GM12878 (cell line): ENCODE data around the gene TMEM94. TPM values are rescaled to one million over a fixed set of nuclear protein-coding genes. Genes with fewer than 3 reads are reported as not detected.

Source experiments
- ATAC-seq: fragments of 200-7000 bp; cut with Tn5 transposase; 3 replicates; pipeline ENCODE4 v1.9.1; 2020; ENCODE audit warnings: mild to moderate bottlenecking, moderate library complexity
- BruUV-seq: library from RNA; stranded (reverse); fragments of 400-500 nt; replicated peaks from 2 replicates; lab custom pipeline; 2021; lab: Mats Ljungman, UMichigan
- CTCF ChIA-PET: fragments of 300-600 bp; sonication (Branson Sonifier 250); formaldehyde crosslinking; extraction: SDS; loops from one replicate; lab custom pipeline; 2021; ENCODE audit warnings: inconsistent platforms; lab: Yijun Ruan, JAX
- POLR2A ChIA-PET: fragments of 350-600 bp; formaldehyde crosslinking; extraction: SDS; loops from one replicate; lab custom pipeline; 2021; ENCODE audit warnings: inconsistent platforms; lab: Charles Lee
- RAD21 ChIA-PET: fragments of 300-600 bp; sonication (Branson Sonifier 250); formaldehyde crosslinking; loops from one replicate; lab custom pipeline; 2023; ENCODE audit warnings: antibody characterized with exemption; ENCODE audit not compliant: unreplicated experiment; lab: Charles Lee
- SMC1A ChIA-PET: fragments of 300-600 bp; sonication (Branson Sonifier 250); formaldehyde crosslinking; loops from one replicate; lab custom pipeline; 2023; ENCODE audit not compliant: unreplicated experiment, uncharacterized antibody; lab: Charles Lee
- DNase-seq: peaks from one replicate; pipeline ENCODE4 v3.0.0-alpha.2; 2011; ENCODE audit warnings: low read depth, low spot score
- FAIRE-seq: peaks from 3 replicates; lab custom pipeline; 2011; peaks lifted over from hg19 to GRCh38; lab: Jason Lieb, UNC
- H2AFZ ChIP-seq: 2 replicates; pipeline ENCODE4 v1.6.0; 2011; ENCODE audit warnings: low read depth, low read length, control low read depth; ENCODE audit not compliant: control insufficient read depth
- H3K27ac ChIP-seq: 2 replicates; pipeline ENCODE4 v1.5.1; 2011; ENCODE audit warnings: control low read depth; ENCODE audit not compliant: control insufficient read depth, insufficient read depth
- H3K27me3 ChIP-seq, 2 experiments: replicated peaks in 1 of 2; 2 replicates each; pipeline versions ENCODE4 v1.6.0 to v1.6.1; 2011; ENCODE audit warnings: low read length in 1 of 2; ENCODE audit not compliant: control insufficient read depth in 2 of 2, insufficient read depth in 2 of 2
- H3K36me3 ChIP-seq, 2 experiments: 2 replicates each; pipeline ENCODE4 v1.5.1; 2011; ENCODE audit warnings: low read length in 1 of 2; ENCODE audit not compliant: control insufficient read depth in 2 of 2, insufficient read depth in 2 of 2
- H3K4me1 ChIP-seq: 2 replicates; pipeline ENCODE4 v1.6.1; 2011; ENCODE audit warnings: mild to moderate bottlenecking, low read length, moderate library complexity, mixed read lengths; ENCODE audit not compliant: control insufficient read depth, insufficient read depth
- H3K4me2 ChIP-seq: 2 replicates; pipeline ENCODE4 v1.6.0; 2011; ENCODE audit warnings: control low read depth; ENCODE audit not compliant: control insufficient read depth, insufficient read depth
- H3K4me3 ChIP-seq: fragments of 200-600 bp; sonication (generic); 2 replicates; pipeline ENCODE4 v1.5.1; 2016
- H3K79me2 ChIP-seq: 2 replicates; pipeline ENCODE4 v1.6.0; 2011; ENCODE audit warnings: low read length; ENCODE audit not compliant: control insufficient read depth, insufficient read depth
- H3K9ac ChIP-seq: 2 replicates; pipeline ENCODE4 v1.8.0; 2011; ENCODE audit warnings: low read length, control low read depth, mixed read lengths; ENCODE audit not compliant: control insufficient read depth, insufficient read depth
- H3K9me3 ChIP-seq: replicated peaks from 3 replicates; pipeline ENCODE4 v1.5.1; 2011; ENCODE audit warnings: mild to moderate bottlenecking, low read length; ENCODE audit not compliant: control insufficient read depth, insufficient read depth
- H4K20me1 ChIP-seq: 2 replicates; pipeline ENCODE4 v1.6.0; 2011; ENCODE audit not compliant: control insufficient read depth, insufficient read depth
- BRCA1 ChIP-seq: IDR thresholded peaks from 2 replicates; pipeline ENCODE4 v1.6.1; 2011; ENCODE audit warnings: low read depth, low read length, improper control_type of control experiment
- CBFB ChIP-seq: IDR thresholded peaks from 2 replicates; pipeline ENCODE4 v1.6.1; 2016; ENCODE audit warnings: antibody characterized with exemption, low read depth
- CBX5 ChIP-seq: sonication (generic); IDR thresholded peaks from 2 replicates; pipeline ENCODE4 v1.6.1; 2016; ENCODE audit warnings: low read depth, moderate library complexity, mild to moderate bottlenecking, inconsistent platforms
- CREM ChIP-seq: IDR thresholded peaks from 2 replicates; pipeline ENCODE4 v1.6.1; 2014; ENCODE audit warnings: antibody characterized with exemption, low read depth
- FOS ChIP-seq: IDR thresholded peaks from 3 replicates; pipeline ENCODE4 v1.6.1; 2011; ENCODE audit warnings: borderline replicate concordance; ENCODE audit not compliant: insufficient read length; ENCODE audit errors: extremely low read depth
- GATAD2B ChIP-seq: fragments of 450-650 bp; conservative IDR thresholded peaks from 2 replicates; pipeline ENCODE4 v1.6.1; 2017; ENCODE audit warnings: low read depth, mild to moderate bottlenecking, moderate library complexity
- HCFC1 ChIP-seq: fragments of 150-350 bp; IDR thresholded peaks from 2 replicates; pipeline ENCODE4 v1.6.1; 2014; ENCODE audit warnings: low read length
- HDGF ChIP-seq: fragments of 450-650 bp; IDR thresholded peaks from 2 replicates; pipeline ENCODE4 v1.6.1; 2016; ENCODE audit warnings: antibody characterized with exemption
- HSF1 ChIP-seq: fragments of 150-350 bp; IDR thresholded peaks from 2 replicates; pipeline ENCODE4 v1.6.1; 2014; ENCODE audit warnings: mild to moderate bottlenecking, low read depth, low read length
- KDM1A ChIP-seq: fragments of 200-600 bp; sonication (generic); IDR thresholded peaks from 2 replicates; pipeline ENCODE4 v1.6.1; 2016; ENCODE audit warnings: borderline replicate concordance
- MYB ChIP-seq: fragments of 150-350 bp; IDR thresholded peaks from 2 replicates; pipeline ENCODE4 v1.6.1; 2014; ENCODE audit warnings: mild to moderate bottlenecking, low read depth, low read length, borderline replicate concordance
- NFXL1 ChIP-seq: fragments of 450-650 bp; IDR thresholded peaks from 2 replicates; pipeline ENCODE4 v1.6.1; 2017; ENCODE audit warnings: antibody characterized with exemption, mild to moderate bottlenecking, borderline replicate concordance
- PAX8 ChIP-seq: fragments of 450-650 bp; IDR thresholded peaks from 2 replicates; pipeline ENCODE4 v1.6.1; 2017; ENCODE audit warnings: mild to moderate bottlenecking, moderate library complexity
- SKIL ChIP-seq: fragments of 450-650 bp; IDR thresholded peaks from 2 replicates; pipeline ENCODE4 v1.6.1; 2017; ENCODE audit warnings: mild to moderate bottlenecking, low read depth, inconsistent platforms; ENCODE audit not compliant: poor library complexity, severe bottlenecking
- SMAD5 ChIP-seq: IDR thresholded peaks from 2 replicates; pipeline ENCODE4 v1.6.1; 2016; ENCODE audit warnings: antibody characterized with exemption, low read depth
- SMC3 ChIP-seq: IDR thresholded peaks from 2 replicates; pipeline ENCODE4 v1.6.1; 2011; ENCODE audit warnings: low read length, improper control_type of control experiment, borderline replicate concordance
- SP1 ChIP-seq: IDR thresholded peaks from one replicate; pipeline ENCODE4 v1.6.1; 2011; ENCODE audit warnings: low read depth, low read length
- STAT1 ChIP-seq: fragments of 450-650 bp; conservative IDR thresholded peaks from 2 replicates; pipeline ENCODE4 v1.6.1; 2014; ENCODE audit warnings: antibody characterized with exemption, mild to moderate bottlenecking
- ZNF592 ChIP-seq: fragments of 450-650 bp; IDR thresholded peaks from 2 replicates; pipeline ENCODE4 v1.6.1; 2017; ENCODE audit warnings: mild to moderate bottlenecking, moderate library complexity
- WGBS: methylation state at CpG from one replicate; pipeline ENCODE4 v1.1.6; 2016; ENCODE audit warnings: low lambda C conversion rate; ENCODE audit not compliant: insufficient replicate concordance, insufficient coverage; ENCODE audit errors: missing lambda C conversion rate; 5-methylcytosine and 5-hydroxymethylcytosine counted together
- in situ Hi-C: fragments of 300-500 bp; cut with MboI; formaldehyde crosslinking; loops from 9 replicates; pipeline ENCODE4 v1.14.3; 2018; ENCODE audit warnings: mixed read lengths
- intact Hi-C: fragments of 100-400 bp; cut with micrococcal nuclease; formaldehyde crosslinking; loops from one replicate; pipeline ENCODE4 v1.14.2; 2022; ENCODE audit not compliant: unreplicated experiment
- polyA plus RNA-seq, 11 experiments: library from polyadenylated mRNA; depleted of rRNA in 4 of 11; unstranded in 6 of 11; stranded (reverse) in 5 of 11; fragments of >200 nt; fragmentation: Nextera tagmentation in 4 of 11; fragmentation: Illumina TruSeq in 1 of 11; extraction: Ambion mirVana in 4 of 11; extraction: Trizol in 1 of 11; gene quantifications; 1 replicate in 1 of 11; 2 replicates in 10 of 11; pipeline versions ENCODE4 v1.2.1 to v1.2.3, GENCODE V29; 2011 to 2016; ENCODE audit warnings: inconsistent platforms in 2 of 11, missing spikeins in 2 of 11, low read depth in 1 of 11
- total RNA-seq, 4 experiments: library from RNA; depleted of rRNA in 3 of 4; stranded (reverse); fragments of >200 nt in 3 of 4; fragmentation: Illumina TruSeq in 1 of 4; extraction: Trizol in 1 of 4; gene quantifications; 2 replicates each; pipeline versions ENCODE4 v1.2.1 to v1.2.3, GENCODE V29; 2013 to 2021

The TMEM94 gene
- total and polyA plus RNA-seq, 10 of the 15 experiments (the other 5 are each of a cell fraction or from before 2014, with no cell fraction given), result 0.31 to 70.7 (median 24.4) TPM

- TF ChIP-seq SKIL (no peak), SP1 (no peak), CBFB (no peak), PAX8 (no peak), HCFC1 (no peak), HDGF (no peak), HSF1 (no peak), CBX5 (no peak)
These were observed 48.6 kb downstream of the TMEM94 start (continued) for GRCh38 chr17:75505152-75505409.

DNA sequence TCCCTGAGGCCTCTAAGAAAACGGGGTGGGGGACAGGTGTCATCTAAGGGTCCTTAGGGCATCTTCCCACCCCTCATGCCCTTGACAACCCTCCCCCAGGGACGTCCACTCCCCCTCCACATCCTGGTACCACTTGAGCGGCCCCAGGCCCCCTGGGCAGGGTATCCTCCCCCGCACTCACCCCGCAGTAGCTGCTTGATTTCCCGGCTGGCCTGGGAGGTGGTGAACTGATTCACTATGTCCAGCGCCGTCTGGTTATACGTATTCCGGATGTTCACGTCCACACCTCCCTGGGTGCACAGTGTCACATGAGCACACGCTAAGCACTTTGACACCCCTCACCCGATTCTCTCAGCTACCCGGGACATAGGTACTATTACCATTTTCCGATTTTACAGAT is 49.2 kb downstream of the TMEM94 start:
- Histone ChIP-seq H4K20me1 (no peaks in the 10 kb centered on the region), H3K36me3 (no peaks in the 10 kb centered on the region; a peak in 1 of 4 replicates), H3K4me1 (no peaks in the 10 kb centered on the region), H3K79me2 (no peaks in the 10 kb centered on the region), H3K27me3 (no peaks in the 10 kb centered on the region), H3K27ac (no peak overlapping the region), H3K9ac (no peak overlapping the region), H3K9me3 (no peaks in the 10 kb centered on the region), H3K4me3 (no peak overlapping the region), H2AFZ (no peak overlapping the region), H3K4me2 (no peak overlapping the region)
- ATAC-seq (no peak), DNase-seq (no peak), FAIRE-seq (no peak)
- no TSS peak for BruUV-seq
- ChIA-PET CTCF (interaction anchor here (1.5 kb wide), 1 partner anchor 11 kb away, joined by 6 read pairs; the partner anchor contains the start of gene TSEN54), RAD21 (no interaction called here), SMC1A (interaction anchor here (1.4 kb wide), 1 partner anchor 77 kb away, joined by 5 read pairs; no protein-coding TSS in a partner anchor), POLR2A (interaction anchor here (0.6 kb wide), 1 partner anchor 22 kb away, joined by 3 read pairs; no protein-coding TSS in a partner anchor)
- 59% methylated on average over 14 of the region's 15 CpGs for WGBS
- in situ Hi-C loops (no loop called here), intact Hi-C loops (no loop called here)
- TF ChIP-seq NFXL1 (no peak), CBX5 (no peak), SMAD5 (no peak), CREM (no peak), FOS (no peak), KDM1A (no peak), BRCA1 (no peak), STAT1 (no peak), SMC3 (no peak), MYB (no peak), ZNF592 (no peak), GATAD2B (no peak)
